HCT116 (cell line): ENCODE results near the gene ADAMTS14. TPM values are rescaled to one million over a fixed set of nuclear protein-coding genes. Genes with fewer than 3 reads are reported as not detected.
"Not testable (repeated sequence)": the region's sequence is repeated elsewhere in the genome, so short reads cannot be mapped to it uniquely, and the experiment has no call there.

ENCODE experiments used
- ATAC-seq: fragments of 200-7000 bp; cut with Tn5 transposase; 2 replicates; pipeline ENCODE4 v1.9.1; 2020; ENCODE audit warnings: mild to moderate bottlenecking, moderate library complexity
- BruUV-seq: library from RNA; stranded (reverse); fragments of 400-500 nt; replicated peaks from 2 replicates; lab custom pipeline; 2021; lab: Mats Ljungman, UMichigan
- CTCF ChIA-PET: fragments of 300-600 bp; sonication (Branson Sonifier 250); formaldehyde crosslinking; loops from one replicate; lab custom pipeline; 2021; ENCODE audit warnings: antibody characterized with exemption; lab: Charles Lee
- POLR2A ChIA-PET: fragments of 300-600, 350-600 bp; sonication (Branson Sonifier 250); formaldehyde crosslinking; loops from one replicate; lab custom pipeline; 2021; ENCODE audit warnings: antibody characterized with exemption; lab: Charles Lee
- RAD21 ChIA-PET, 2 experiments: fragments of 300-600 bp; sonication (Branson Sonifier 250); formaldehyde crosslinking; loops; one replicate each; lab custom pipeline; 2023; ENCODE audit warnings: low total read pairs in 2 of 2; ENCODE audit not compliant: uncharacterized antibody in 2 of 2, unreplicated experiment in 2 of 2, low non-redundant PET in 1 of 2; lab: Charles Lee
- DNase-seq: peaks from one replicate; pipeline ENCODE4 v3.0.0-alpha.2; 2010; ENCODE audit warnings: low read depth, low spot score
- H2AFZ ChIP-seq: fragments of 200-600 bp; shearing (Covaris generic), sonication (generic); 2 replicates; pipeline ENCODE4 v1.6.1; 2017; ENCODE audit warnings: low read depth, mixed run types, mixed read lengths, antibody characterized with exemption, low read length; ENCODE audit not compliant: poor library complexity, severe bottlenecking
- H3K27ac ChIP-seq: 2 replicates; pipeline ENCODE4 v1.5.1; 2012; ENCODE audit warnings: low read depth, low read length
- H3K27me3 ChIP-seq: fragments of 200-600 bp; sonication (generic); 2 replicates; pipeline ENCODE4 v1.6.1; 2016; ENCODE audit warnings: mixed run types, low read length, mixed read lengths; ENCODE audit not compliant: insufficient read depth
- H3K36me3 ChIP-seq, 2 experiments: fragments of 200-500 bp in 1 of 2; fragments of 200-600 bp in 1 of 2; sonication (Bioruptor generic) in 1 of 2; sonication (generic) in 1 of 2; 2 replicates each; pipeline versions ENCODE4 v1.5.1 to v1.6.1; 2014 to 2016; ENCODE audit warnings: low read length in 2 of 2, inconsistent platforms in 1 of 2, mixed read lengths in 1 of 2, mixed run types in 1 of 2; ENCODE audit not compliant: insufficient read depth in 2 of 2, control insufficient read depth in 1 of 2
- H3K4me1 ChIP-seq, 2 experiments: fragments of 200-600 bp in 1 of 2; sonication (generic) in 1 of 2; 2 replicates each; pipeline versions ENCODE4 v1.5.1 to v1.6.1; 2012 to 2017; ENCODE audit warnings: low read length in 2 of 2, inconsistent platforms in 1 of 2, mild to moderate bottlenecking in 1 of 2, mixed read lengths in 1 of 2, mixed run types in 1 of 2, moderate library complexity in 1 of 2; ENCODE audit not compliant: insufficient read depth in 2 of 2, control insufficient read depth in 1 of 2
- H3K4me2 ChIP-seq: fragments of 200-600 bp; sonication (generic); 2 replicates; pipeline ENCODE4 v1.6.1; 2017; ENCODE audit warnings: mixed run types, low read length, mixed read lengths
- H3K4me3 ChIP-seq, 2 experiments: fragments of 200-600 bp in 1 of 2; sonication (generic) in 1 of 2; replicated peaks in 1 of 2; 2 replicates each; pipeline ENCODE4 v1.5.1; 2011 to 2016; ENCODE audit warnings: low read length in 2 of 2, control low read depth in 1 of 2, low read depth in 1 of 2, mild to moderate bottlenecking in 1 of 2, mixed read lengths in 1 of 2, mixed run types in 1 of 2
- H3K79me2 ChIP-seq: fragments of 200-600 bp; sonication (generic); 2 replicates; pipeline ENCODE4 v1.6.1; 2017; ENCODE audit warnings: mild to moderate bottlenecking, mixed run types, low read length, moderate library complexity, mixed read lengths; ENCODE audit not compliant: insufficient read depth
- H3K9ac ChIP-seq: fragments of 200-600 bp; sonication (generic); 2 replicates; pipeline ENCODE4 v1.6.1; 2016; ENCODE audit warnings: low read length, mixed read lengths
- H3K9me2 ChIP-seq: fragments of 200-600 bp; sonication (generic), shearing (Covaris generic); 2 replicates; pipeline ENCODE4 v1.6.1; 2017; ENCODE audit warnings: mixed run types, mild to moderate bottlenecking, moderate library complexity; ENCODE audit not compliant: insufficient read depth
- H3K9me3 ChIP-seq, 2 experiments: fragments of 200-500 bp in 1 of 2; fragments of 200-600 bp in 1 of 2; sonication (Bioruptor generic) in 1 of 2; sonication (generic) in 1 of 2; 2 replicates each; pipeline ENCODE4 v1.6.1; 2014 to 2017; ENCODE audit warnings: low read length in 2 of 2, mixed read lengths in 2 of 2, inconsistent platforms in 1 of 2, low read depth in 1 of 2, mild to moderate bottlenecking in 1 of 2, mixed run types in 1 of 2, moderate library complexity in 1 of 2; ENCODE audit not compliant: control insufficient read depth in 1 of 2, insufficient read depth in 1 of 2
- H4K20me1 ChIP-seq: fragments of 200-600 bp; sonication (generic), shearing (Covaris generic); 2 replicates; pipeline ENCODE4 v1.6.1; 2017; ENCODE audit warnings: mixed run types, mild to moderate bottlenecking, moderate library complexity; ENCODE audit not compliant: insufficient read depth
- ATF3 ChIP-seq: IDR thresholded peaks from 2 replicates; pipeline ENCODE4 v1.6.1; 2012
- CBX3 ChIP-seq: IDR thresholded peaks from 2 replicates; pipeline ENCODE4 v1.6.1; 2012; ENCODE audit warnings: low read depth
- ELF1 ChIP-seq: IDR thresholded peaks from 2 replicates; pipeline ENCODE4 v1.6.1; 2012; ENCODE audit warnings: low read depth, borderline replicate concordance
- EZH2 ChIP-seq: fragments of 200-600 bp; sonication (generic); IDR thresholded peaks from 2 replicates; pipeline ENCODE4 v1.6.1; 2017; ENCODE audit warnings: antibody characterized with exemption, mixed run types
- FOSL1 ChIP-seq: IDR thresholded peaks from 2 replicates; pipeline ENCODE4 v1.6.1; 2012; ENCODE audit warnings: low read depth
- SP1 ChIP-seq: IDR thresholded peaks from 2 replicates; pipeline ENCODE4 v1.6.1; 2012; ENCODE audit warnings: low read depth
- ZFX ChIP-seq: fragments of 450-650 bp; IDR thresholded peaks from 2 replicates; pipeline ENCODE4 v1.6.1; 2017
- ZNF274 ChIP-seq: fragments of 200-500 bp; sonication (Bioruptor generic); IDR thresholded peaks from 2 replicates; pipeline ENCODE4 v1.6.1; 2014; ENCODE audit warnings: mild to moderate bottlenecking, low read depth, low read length, inconsistent platforms
- intact Hi-C: fragments of 100-400 bp; cut with micrococcal nuclease; formaldehyde crosslinking; loops from 2 replicates; pipeline ENCODE4 v1.10.0; 2022
- total RNA-seq: library from RNA; stranded (reverse); gene quantifications from one replicate; pipeline ENCODE4 v1.2.1, GENCODE V29; 2021; ENCODE audit not compliant: unreplicated experiment

ADAMTS14 gene
- total RNA-seq, 1 experiment from 2014 or later: 13.2 TPM

- BruUV-seq: no TSS peak
- Histone ChIP-seq H3K27me3 (no peaks in the 10 kb centered on the region), H4K20me1 (no peaks in the 10 kb centered on the region), H3K79me2 (no peaks in the 10 kb centered on the region), H3K4me2 (no peak overlapping the region), H3K27ac (no peak overlapping the region), H3K9me3 (no peaks in the 10 kb centered on the region; a peak in 1 of 4 replicates), H3K4me1 (peaks cover 8 to 21% of the 10 kb centered on the region in 2 experiments), H3K36me3 (no peaks in the 10 kb centered on the region), H3K9ac (no peak overlapping the region), H3K9me2 (no peaks in the 10 kb centered on the region), H3K4me3 (no peak overlapping the region), H2AFZ (no peak overlapping the region)
- TF ChIP-seq ELF1: no peak
- no peak for TF ChIP-seq ZNF274
- no peak for TF ChIP-seq SP1
- no peak for TF ChIP-seq ATF3
- no peak for TF ChIP-seq CBX3
- no peak for TF ChIP-seq FOSL1
- no peak for TF ChIP-seq EZH2
- no peak for TF ChIP-seq ZFX
- DNase-seq (no peak), ATAC-seq (no peak)
- CTCF ChIA-PET: no interaction called here
- POLR2A ChIA-PET: no interaction called here
- RAD21 ChIA-PET: no interaction called here
- intact Hi-C loops: no loop called here
Measured at GRCh38 chr10:70629338-70629737, 43.0 kb upstream of the ADAMTS14 start.

DNA sequence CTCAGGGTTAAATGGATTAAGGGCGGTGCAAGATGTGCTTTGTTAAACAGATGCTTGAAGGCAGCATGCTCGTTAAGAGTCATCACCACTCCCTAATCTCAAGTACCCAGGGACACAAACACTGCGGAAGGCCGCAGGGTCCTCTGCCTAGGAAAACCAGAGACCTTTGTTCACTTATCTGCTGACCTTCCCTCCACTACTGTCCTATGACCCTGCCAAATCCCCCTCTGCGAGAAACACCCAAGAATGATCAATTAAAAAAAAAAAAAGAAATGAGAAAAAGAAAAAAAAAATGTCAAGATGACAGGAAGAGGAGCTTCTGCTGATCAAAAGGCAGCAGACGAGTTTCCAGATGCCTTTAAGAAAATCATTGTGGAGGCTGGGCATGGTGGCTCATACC lies 40.6 kb upstream of the ADAMTS14 start:
- H3K79me2 ChIP-seq, H3K9ac ChIP-seq, H3K4me3 ChIP-seq, H3K9me2 ChIP-seq, H3K9me3 ChIP-seq, H2AFZ ChIP-seq, BruUV-seq, DNase-seq, H3K36me3 ChIP-seq, intact Hi-C loops, H3K4me2 ChIP-seq, ATAC-seq, H3K27ac ChIP-seq, POLR2A ChIA-PET, H3K27me3 ChIP-seq, H4K20me1 ChIP-seq, CTCF ChIA-PET, RAD21 ChIA-PET: not testable (repeated sequence)
- H3K4me1 ChIP-seq: peaks cover 16 to 34% of the 10 kb centered on the region in 2 experiments
